Thyroid gland (tissue), 4 donors: Measurements from ENCODE around the gene SEMA4G. TPM values are rescaled to one million over a fixed set of nuclear protein-coding genes. Genes with fewer than 3 reads are reported as not detected.

ENCODE experiments used
- DNase-seq, 2 donors: peaks; one replicate each; pipeline ENCODE4 v3.0.0-alpha.2; 2019
- H3K27ac ChIP-seq, 3 donors: fragments of 200-600 bp; sonication (generic); 1 replicate in 2 of 3; 2 replicates in 1 of 3; pipeline ENCODE4 v1.5.1; 2016 to 2019; ENCODE audit warnings: mild to moderate bottlenecking in 1 of 3, moderate library complexity in 1 of 3
- H3K27me3 ChIP-seq: fragments of 200-600 bp; sonication (generic); one replicate; pipeline ENCODE4 v1.5.1; 2019
- H3K36me3 ChIP-seq, 2 donors: fragments of 200-600 bp; sonication (generic); one replicate each; pipeline ENCODE4 v1.5.1; 2016 to 2019
- H3K4me1 ChIP-seq, 2 donors: fragments of 200-600 bp; sonication (generic); one replicate each; pipeline ENCODE4 v1.5.1; 2017 to 2019
- H3K4me3 ChIP-seq, 3 donors: fragments of 200-600 bp; sonication (generic); replicated peaks in 1 of 3; 1 replicate in 2 of 3; 2 replicates in 1 of 3; pipeline ENCODE4 v1.5.1; 2016; ENCODE audit warnings: mild to moderate bottlenecking in 1 of 3
- H3K9me3 ChIP-seq: fragments of 200-600 bp; sonication (generic); one replicate; pipeline ENCODE4 v1.5.1; 2017
- POLR2A ChIP-seq, 2 donors: fragments of 450-650 bp; IDR thresholded peaks; one replicate each; pipeline ENCODE4 v1.6.1; 2017; ENCODE audit warnings: antibody characterized with exemption in 2 of 2, mild to moderate bottlenecking in 2 of 2, moderate library complexity in 1 of 2
- WGBS, 2 donors: methylation state at CpG; one replicate each; pipeline ENCODE4 v1.1.5; 2017; 5-methylcytosine and 5-hydroxymethylcytosine counted together
- intact Hi-C: fragments of 100-400 bp; cut with DNase I; formaldehyde crosslinking; loops from one replicate; pipeline ENCODE4 v1.15.1; 2023
- total RNA-seq, 4 donors: library from RNA; depleted of rRNA; stranded (reverse); fragments of >200 nt; gene quantifications; one replicate each; pipeline ENCODE4 v1.2.3, GENCODE V29; 2016
- TF ChIP-seq, protein P1 (sequence below), 6 experiments: fragments of 200-600 bp in 3 of 6; fragments of 450-650 bp in 3 of 6; sonication (generic) in 3 of 6; IDR thresholded peaks; one replicate each; pipeline ENCODE4 v1.5.1; 2016 to 2019; ENCODE audit warnings: antibody characterized with exemption in 6 of 6, mild to moderate bottlenecking in 2 of 6, inconsistent platforms in 1 of 6, moderate library complexity in 1 of 6

The SEMA4G gene
- total RNA-seq, 4 donors from 2014 or later: 8.7 to 13.3 (median 9.8) TPM

- no peak for TF ChIP-seq POLR2A (IDR thresholded peaks at IDR 0.05)
- TF ChIP-seq, protein P1, sequence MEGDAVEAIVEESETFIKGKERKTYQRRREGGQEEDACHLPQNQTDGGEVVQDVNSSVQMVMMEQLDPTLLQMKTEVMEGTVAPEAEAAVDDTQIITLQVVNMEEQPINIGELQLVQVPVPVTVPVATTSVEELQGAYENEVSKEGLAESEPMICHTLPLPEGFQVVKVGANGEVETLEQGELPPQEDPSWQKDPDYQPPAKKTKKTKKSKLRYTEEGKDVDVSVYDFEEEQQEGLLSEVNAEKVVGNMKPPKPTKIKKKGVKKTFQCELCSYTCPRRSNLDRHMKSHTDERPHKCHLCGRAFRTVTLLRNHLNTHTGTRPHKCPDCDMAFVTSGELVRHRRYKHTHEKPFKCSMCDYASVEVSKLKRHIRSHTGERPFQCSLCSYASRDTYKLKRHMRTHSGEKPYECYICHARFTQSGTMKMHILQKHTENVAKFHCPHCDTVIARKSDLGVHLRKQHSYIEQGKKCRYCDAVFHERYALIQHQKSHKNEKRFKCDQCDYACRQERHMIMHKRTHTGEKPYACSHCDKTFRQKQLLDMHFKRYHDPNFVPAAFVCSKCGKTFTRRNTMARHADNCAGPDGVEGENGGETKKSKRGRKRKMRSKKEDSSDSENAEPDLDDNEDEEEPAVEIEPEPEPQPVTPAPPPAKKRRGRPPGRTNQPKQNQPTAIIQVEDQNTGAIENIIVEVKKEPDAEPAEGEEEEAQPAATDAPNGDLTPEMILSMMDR (IDR thresholded peaks at IDR 0.05): no peak
- H3K9me3 ChIP-seq: no peaks in the 10 kb centered on the region
- peaks cover 7 to 10% of the 10 kb centered on the region in 2 donors for H3K4me1 ChIP-seq
- H3K27me3 ChIP-seq: peaks cover 7% of the 10 kb centered on the region
- no peak for DNase-seq
- no peaks in the 10 kb centered on the region for H3K36me3 ChIP-seq
- H3K27ac ChIP-seq: no peak overlapping the region
- WGBS, 2 donors: 51 to 61% methylated on average over 9 of the region's 9 CpGs
- no peak overlapping the region for H3K4me3 ChIP-seq
- intact Hi-C loops: loop anchor here (2.0 kb wide), 1 partner anchor 19 kb away; no protein-coding TSS in a partner anchor
Measured at GRCh38 chr10:101013365-101013825, 44.1 kb downstream of the SEMA4G start.

- peaks cover 7 to 17% of the 10 kb centered on the region in 2 donors for H3K4me1 ChIP-seq
- H3K4me3 ChIP-seq: no peak overlapping the region
- no peak overlapping the region for H3K27ac ChIP-seq
- TF ChIP-seq, protein P1 (IDR thresholded peaks at IDR 0.05): peak; percentile 80 to 95 (median 86)
- no peak for TF ChIP-seq POLR2A (IDR thresholded peaks at IDR 0.05)
- peak; percentile 79 to 83 for DNase-seq
- WGBS, 2 donors: 20 to 21% methylated on average over 11 of the region's 11 CpGs
- H3K27me3 ChIP-seq: peaks cover 7% of the 10 kb centered on the region
- no peaks in the 10 kb centered on the region for H3K36me3 ChIP-seq
- intact Hi-C loops: no loop called here
- H3K9me3 ChIP-seq: no peaks in the 10 kb centered on the region
Measured at GRCh38 chr10:101014230-101014884, 45.1 kb downstream of the SEMA4G start.

GRCh38 chr10:101014966-101015581, 45.8 kb downstream of the SEMA4G start:
- no peak overlapping the region for H3K27ac ChIP-seq
- no peak for TF ChIP-seq POLR2A (IDR thresholded peaks at IDR 0.05)
- TF ChIP-seq, protein P1 (IDR thresholded peaks at IDR 0.05): no peak
- DNase-seq: no peak
- no peaks in the 10 kb centered on the region for H3K9me3 ChIP-seq
- peaks cover 7% of the 10 kb centered on the region for H3K27me3 ChIP-seq
- no peak overlapping the region for H3K4me3 ChIP-seq
- intact Hi-C loops: no loop called here
- peaks cover 7 to 17% of the 10 kb centered on the region in 2 donors for H3K4me1 ChIP-seq
- WGBS, 2 donors: 46 to 63% methylated on average over 6 to 7 of the region's 7 CpGs
- no peaks in the 10 kb centered on the region for H3K36me3 ChIP-seq

GRCh38 chr10:101015582-101015973, 46.3 kb downstream of the SEMA4G start:
- intact Hi-C loops: no loop called here
- no peaks in the 10 kb centered on the region for H3K36me3 ChIP-seq
- no peak for DNase-seq
- H3K27me3 ChIP-seq: peaks cover 7% of the 10 kb centered on the region
- peaks cover 7 to 17% of the 10 kb centered on the region in 2 donors for H3K4me1 ChIP-seq
- no peak overlapping the region for H3K27ac ChIP-seq
- WGBS, 2 donors: 80 to 83% methylated on average over 5 to 8 of the region's 8 CpGs
- no peak for TF ChIP-seq POLR2A (IDR thresholded peaks at IDR 0.05)
- TF ChIP-seq, protein P1 (IDR thresholded peaks at IDR 0.05): no peak
- no peak overlapping the region for H3K4me3 ChIP-seq
- H3K9me3 ChIP-seq: no peaks in the 10 kb centered on the region

DNA sequence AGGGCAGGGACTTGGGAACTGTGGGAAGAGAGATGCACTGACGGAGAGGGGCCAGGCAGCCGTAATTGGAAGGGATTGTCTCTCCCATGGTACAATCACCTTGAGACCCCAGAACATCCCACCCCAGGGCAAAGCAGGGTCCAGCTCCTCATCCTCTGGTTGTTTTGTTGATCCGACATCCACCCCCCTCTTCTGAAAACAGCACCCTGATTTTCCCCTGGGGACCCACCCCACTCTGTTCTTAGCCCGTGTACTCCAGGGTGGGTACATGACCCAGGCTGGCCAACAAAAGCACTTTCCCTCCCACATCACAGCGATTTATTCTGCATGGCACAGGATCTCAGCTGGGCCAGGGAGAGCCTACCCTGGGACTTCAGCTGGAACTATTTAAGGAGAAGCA, 47.5 kb downstream of the SEMA4G start:
- DNase-seq: no peak
- Histone ChIP-seq H3K4me1 (peaks cover 7 to 17% of the 10 kb centered on the region in 2 donors), H3K36me3 (no peaks in the 10 kb centered on the region), H3K27ac (no peak overlapping the region), H3K4me3 (no peak overlapping the region), H3K27me3 (peaks cover 7% of the 10 kb centered on the region), H3K9me3 (no peaks in the 10 kb centered on the region)
- TF ChIP-seq POLR2A (IDR thresholded peaks at IDR 0.05): no peak
- TF ChIP-seq, protein P1 (IDR thresholded peaks at IDR 0.05): no peak
- 67 to 68% methylated on average over 5 of the region's 5 CpGs for WGBS, 2 donors
- intact Hi-C loops: no loop called here
